ENCODE measurements around the gene ANO9.
"Not testable (repeated sequence)": the region's sequence is repeated elsewhere in the genome, so short reads cannot be mapped to it uniquely, and the experiment has no call there.

Gene ANO9

DNA sequence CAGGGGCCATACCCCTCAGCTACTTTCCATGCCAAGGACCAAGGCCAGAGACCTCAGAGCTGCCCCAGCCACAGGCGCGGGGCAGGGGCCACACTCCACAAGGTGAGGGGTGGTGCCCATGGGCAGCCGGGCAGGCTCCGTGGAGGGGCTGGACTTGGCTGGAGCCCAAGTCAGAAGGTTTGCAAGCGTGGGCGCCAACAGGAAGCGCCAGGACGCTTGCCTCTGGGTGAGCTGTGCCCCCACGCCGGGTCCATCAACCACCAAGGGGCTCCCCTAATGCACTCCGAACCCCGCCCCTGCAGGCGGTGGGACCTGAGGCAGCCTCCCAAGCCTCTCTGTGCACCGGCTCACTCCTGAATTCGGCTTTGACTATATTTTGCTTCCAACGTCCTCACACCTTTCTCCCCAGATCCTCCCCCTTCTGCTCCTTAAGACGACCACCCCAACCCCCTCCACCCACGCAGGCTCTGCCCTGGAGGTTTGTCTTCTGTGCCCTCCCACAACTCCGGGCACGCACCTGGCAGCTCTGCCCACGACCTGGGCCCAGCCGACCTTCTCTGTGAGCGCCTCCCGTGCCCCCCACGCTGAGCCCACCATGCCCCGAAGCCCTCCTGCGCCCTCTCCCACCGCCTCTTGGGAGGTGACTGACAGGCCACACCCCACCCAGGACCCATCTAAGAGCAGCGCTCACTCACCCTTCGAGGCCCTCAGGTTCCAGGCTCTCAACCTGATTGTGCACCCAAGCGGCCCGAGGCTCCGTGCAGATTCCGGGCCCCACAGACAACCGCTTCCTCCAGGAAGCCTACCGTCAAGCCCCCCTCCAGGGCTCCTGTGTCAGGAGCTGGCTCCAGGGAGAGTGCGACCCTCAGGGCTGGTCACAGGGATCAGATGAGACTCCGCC, 50.4 kb downstream of the ANO9 start:
- TF ChIP-seq, protein P1, sequence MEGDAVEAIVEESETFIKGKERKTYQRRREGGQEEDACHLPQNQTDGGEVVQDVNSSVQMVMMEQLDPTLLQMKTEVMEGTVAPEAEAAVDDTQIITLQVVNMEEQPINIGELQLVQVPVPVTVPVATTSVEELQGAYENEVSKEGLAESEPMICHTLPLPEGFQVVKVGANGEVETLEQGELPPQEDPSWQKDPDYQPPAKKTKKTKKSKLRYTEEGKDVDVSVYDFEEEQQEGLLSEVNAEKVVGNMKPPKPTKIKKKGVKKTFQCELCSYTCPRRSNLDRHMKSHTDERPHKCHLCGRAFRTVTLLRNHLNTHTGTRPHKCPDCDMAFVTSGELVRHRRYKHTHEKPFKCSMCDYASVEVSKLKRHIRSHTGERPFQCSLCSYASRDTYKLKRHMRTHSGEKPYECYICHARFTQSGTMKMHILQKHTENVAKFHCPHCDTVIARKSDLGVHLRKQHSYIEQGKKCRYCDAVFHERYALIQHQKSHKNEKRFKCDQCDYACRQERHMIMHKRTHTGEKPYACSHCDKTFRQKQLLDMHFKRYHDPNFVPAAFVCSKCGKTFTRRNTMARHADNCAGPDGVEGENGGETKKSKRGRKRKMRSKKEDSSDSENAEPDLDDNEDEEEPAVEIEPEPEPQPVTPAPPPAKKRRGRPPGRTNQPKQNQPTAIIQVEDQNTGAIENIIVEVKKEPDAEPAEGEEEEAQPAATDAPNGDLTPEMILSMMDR (IDR thresholded peaks at IDR 0.05; ENCODE audit: low read depth, low read length, missing control alignments), result no peak
- DNase-seq (ENCODE audit: low read depth), result no peak
- no peak overlapping the region for H3K4me3 ChIP-seq (ENCODE audit: low read depth, low read length)

DNA sequence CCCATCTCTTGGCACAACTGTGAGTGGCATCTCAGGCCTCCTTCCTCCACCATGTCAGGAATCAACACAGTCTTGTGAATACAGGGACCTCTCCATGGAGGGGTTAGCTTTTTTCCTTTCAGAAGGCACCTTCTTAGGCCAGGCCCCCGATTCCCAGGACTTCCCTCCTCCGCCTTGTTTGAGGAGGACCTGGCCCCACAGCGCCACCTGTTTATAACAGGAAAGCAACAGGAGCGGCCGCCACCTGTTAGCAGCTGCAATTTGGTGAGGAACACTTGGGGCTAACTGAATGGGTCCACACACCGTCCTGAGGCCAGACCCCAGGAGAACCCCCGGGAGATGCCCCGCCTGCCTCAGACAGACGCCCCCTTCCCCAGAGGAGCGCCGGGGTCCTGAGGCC, 51.6 kb downstream of the ANO9 start:
- H3K4me3 ChIP-seq (ENCODE audit: low read depth, low read length), result no peak overlapping the region
- no peak for DNase-seq (ENCODE audit: low read depth)
- TF ChIP-seq, protein P1 (IDR thresholded peaks at IDR 0.05; ENCODE audit: low read depth, low read length, missing control alignments), result no peak

DNA sequence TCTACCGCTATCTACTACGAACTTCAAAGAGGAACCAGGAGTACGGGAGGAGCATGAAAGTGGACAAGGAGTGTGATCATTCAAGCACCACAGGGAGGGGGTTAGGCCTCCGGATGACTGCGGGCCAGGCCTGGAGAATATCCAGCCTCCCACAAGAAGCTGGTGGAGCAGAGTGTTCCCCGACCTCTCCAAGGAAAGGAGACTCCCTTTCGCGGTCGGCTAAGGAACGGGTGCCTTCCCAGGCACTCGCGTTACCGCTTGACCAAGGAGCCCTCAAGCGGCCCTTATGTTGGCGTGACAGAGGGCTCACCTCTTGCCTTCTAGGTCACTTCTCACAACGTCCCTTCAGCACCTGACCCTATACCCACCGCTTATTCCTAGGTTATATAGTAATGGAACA, 52.4 kb downstream of the ANO9 start:
- not testable (repeated sequence) for H3K4me3 ChIP-seq (ENCODE audit: low read depth, low read length); DNase-seq (ENCODE audit: low read depth)

DNA sequence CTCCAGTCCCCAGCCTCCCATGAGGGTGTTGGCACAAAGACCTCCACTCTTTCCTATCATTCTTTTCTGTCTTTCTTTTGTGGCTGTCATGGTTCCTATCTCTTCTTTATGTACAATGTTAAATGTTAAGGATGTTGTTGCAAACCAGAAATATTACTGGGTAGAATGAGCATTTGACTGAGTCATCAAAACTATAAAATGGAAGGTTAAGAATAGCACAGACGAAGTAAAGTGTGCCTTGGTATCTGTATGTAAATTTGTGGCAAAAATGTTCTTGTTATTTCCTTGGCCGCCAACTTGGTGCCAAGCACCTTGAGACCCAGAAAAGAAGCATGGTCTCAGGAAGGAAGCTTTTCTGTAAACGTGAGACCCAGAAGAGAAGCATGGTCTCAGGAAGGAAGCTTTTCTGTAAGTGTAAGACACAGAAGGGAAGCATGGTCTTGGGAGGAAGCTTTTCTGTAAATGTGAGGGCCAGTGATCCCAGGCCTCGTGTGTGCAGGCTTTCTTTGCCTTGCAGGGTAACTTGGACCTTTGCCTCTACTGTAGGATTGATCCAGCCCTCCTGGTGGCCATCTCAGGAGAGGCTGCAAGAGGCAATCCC, 54.5 kb downstream of the ANO9 start:
- TF ChIP-seq, protein P1 (IDR thresholded peaks at IDR 0.05; ENCODE audit: low read depth, low read length, missing control alignments), result no peak
- H3K4me3 ChIP-seq (ENCODE audit: low read depth, low read length), result no peak overlapping the region
- no peak for DNase-seq (ENCODE audit: low read depth)

DNA sequence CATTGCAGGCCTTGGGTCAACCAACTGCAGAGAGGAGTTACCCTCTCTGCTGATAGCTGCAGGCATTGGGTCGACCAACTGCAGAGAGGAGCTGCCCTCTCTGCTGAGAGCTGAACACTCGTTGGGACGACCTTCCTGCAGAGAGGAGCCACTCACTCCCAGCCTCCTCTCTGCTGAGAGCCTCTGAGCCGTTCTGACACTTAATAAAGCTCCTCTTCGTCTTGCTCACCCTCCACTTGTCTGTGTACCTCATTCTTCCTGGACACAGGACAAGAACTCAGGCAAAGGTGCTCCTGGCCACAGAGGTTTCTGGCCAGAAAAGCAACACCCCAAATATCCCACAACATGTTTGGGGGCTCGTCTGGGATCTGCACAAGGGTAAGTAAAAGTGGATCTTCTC, 55.3 kb downstream of the ANO9 start:
- TF ChIP-seq, protein P1 (IDR thresholded peaks at IDR 0.05; ENCODE audit: low read depth, low read length, missing control alignments), result no peak
- no peak overlapping the region for H3K4me3 ChIP-seq (ENCODE audit: low read depth, low read length)
- DNase-seq (ENCODE audit: low read depth), result no peak

DNA sequence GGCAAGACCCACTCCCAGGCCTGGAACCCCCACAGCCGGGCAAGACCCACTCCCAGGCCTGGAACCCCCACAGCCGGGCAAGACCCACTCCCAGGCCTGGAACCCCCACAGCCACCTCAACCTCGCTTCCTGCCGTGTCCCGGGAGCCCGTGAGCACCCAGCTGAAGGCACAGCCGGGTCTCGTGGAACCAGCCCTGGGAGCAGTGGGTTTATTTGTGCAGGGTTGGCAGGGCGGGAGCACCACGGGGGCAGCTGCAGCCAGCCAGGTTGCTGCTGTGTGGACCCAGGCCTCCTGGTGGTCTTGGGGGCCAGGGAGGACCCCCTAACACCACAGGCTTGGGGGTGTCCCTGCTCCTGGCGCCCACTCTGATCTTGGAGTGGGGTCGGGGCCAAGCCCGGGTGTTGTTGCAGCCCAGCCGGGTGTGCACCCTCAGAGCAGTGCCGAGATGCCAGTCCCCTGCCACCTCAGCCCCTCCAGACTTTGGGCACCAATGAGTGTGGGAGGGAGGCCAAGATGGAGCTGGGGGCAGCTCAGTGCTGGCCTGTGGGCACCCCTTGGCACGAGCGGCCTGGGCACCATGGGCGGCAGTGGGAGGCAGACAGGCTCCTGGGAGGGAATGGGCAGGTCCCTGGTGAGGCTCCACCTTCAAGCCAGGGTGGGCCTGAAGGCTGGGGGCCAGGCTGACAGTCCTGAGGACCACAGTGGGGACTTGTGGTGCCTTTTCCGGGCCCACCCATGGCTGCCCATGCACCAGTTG, 56.0 kb downstream of the ANO9 start:
- TF ChIP-seq, protein P1 (IDR thresholded peaks at IDR 0.05; ENCODE audit: low read depth, low read length, missing control alignments), result no peak

DNA sequence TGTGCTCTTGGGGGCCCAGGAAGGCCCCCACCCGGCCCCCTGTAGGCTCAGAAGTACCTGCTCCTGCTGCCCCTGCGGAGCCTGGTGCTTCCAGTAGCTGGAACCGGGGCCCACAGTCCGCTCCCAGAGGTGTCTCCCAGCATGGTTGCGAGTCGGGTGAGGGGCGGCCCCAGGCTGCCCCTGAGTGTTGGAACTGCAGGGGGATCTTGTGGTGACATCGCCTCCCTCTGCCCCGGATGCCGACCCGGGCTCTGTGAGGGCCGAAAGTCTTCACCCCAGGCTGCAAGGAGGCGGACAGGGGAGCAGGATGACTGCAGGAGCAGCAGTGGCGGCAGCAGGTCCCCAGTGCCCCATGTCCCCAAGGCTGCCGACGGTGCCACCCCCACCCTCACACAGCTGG, 57.3 kb downstream of the ANO9 start:
- TF ChIP-seq, protein P1 (IDR thresholded peaks at IDR 0.05; ENCODE audit: low read depth, low read length, missing control alignments), result no peak
- no peak for DNase-seq (ENCODE audit: low read depth)
- no peak overlapping the region for H3K4me3 ChIP-seq (ENCODE audit: low read depth, low read length)

More for the DNA sequence above, 56.0 kb downstream of the ANO9 start:
- H3K4me3 ChIP-seq (ENCODE audit: low read depth, low read length), result no peak overlapping the region
- DNase-seq (ENCODE audit: low read depth), result no peak
